HepG2 (cell line): Measurements from ENCODE around the gene CATSPERD. TPM values are rescaled to one million over a fixed set of nuclear protein-coding genes. Genes with fewer than 3 reads are reported as not detected.

Experiments used
- ATAC-seq: fragments of 200-7000 bp; cut with Tn5 transposase; 3 replicates; pipeline ENCODE4 v1.9.1; 2020; ENCODE audit warnings: mild to moderate bottlenecking, moderate library complexity
- BruUV-seq: library from RNA; stranded (reverse); fragments of 400-500 nt; replicated peaks from 2 replicates; lab custom pipeline; 2021; lab: Mats Ljungman, UMichigan
- CTCF ChIA-PET: fragments of 300-600 bp; formaldehyde crosslinking; extraction: SDS; loops from one replicate; lab custom pipeline; 2021; ENCODE audit warnings: low total read pairs, inconsistent platforms, low intra/inter-chr PET ratio; lab: Yijun Ruan, JAX
- POLR2A ChIA-PET: fragments of 350-600 bp; sonication (Branson Sonifier 250); formaldehyde crosslinking; loops from one replicate; lab custom pipeline; 2020; ENCODE audit warnings: antibody characterized with exemption, inconsistent platforms; lab: Yijun Ruan, JAX
- DNase-seq: peaks from one replicate; pipeline ENCODE4 v3.0.0-alpha.2; 2015; ENCODE audit warnings: low spot score
- FAIRE-seq: peaks from 3 replicates; lab custom pipeline; 2011; peaks lifted over from hg19 to GRCh38; lab: Jason Lieb, UNC
- H2AFZ ChIP-seq: one replicate; pipeline ENCODE4 v1.6.1; 2011; ENCODE audit warnings: low read length, inconsistent platforms
- H3K27ac ChIP-seq: fragments of 300-600 bp; 3 replicates; pipeline ENCODE4 v1.8.0; 2011; ENCODE audit warnings: mixed run types, mild to moderate bottlenecking, mixed read lengths, low read length, inconsistent platforms; ENCODE audit not compliant: insufficient read depth; ENCODE audit errors: extremely low read length
- H3K27me3 ChIP-seq, 2 experiments: fragments of 200-600 bp in 1 of 2; 2 replicates in 1 of 2; 3 replicates in 1 of 2; pipeline versions ENCODE4 v1.6.0 to v1.8.0; 2011; ENCODE audit warnings: low read length in 2 of 2, mild to moderate bottlenecking in 2 of 2, moderate library complexity in 2 of 2, inconsistent platforms in 1 of 2; ENCODE audit not compliant: insufficient read depth in 2 of 2, control insufficient read depth in 1 of 2
- H3K36me3 ChIP-seq, 2 experiments: fragments of 200-600 bp in 1 of 2; replicated peaks in 1 of 2; 2 replicates in 1 of 2; 3 replicates in 1 of 2; pipeline versions ENCODE4 v1.5.1 to v1.8.0; 2011; ENCODE audit warnings: low read length in 2 of 2, inconsistent platforms in 1 of 2; ENCODE audit not compliant: insufficient read depth in 2 of 2, control insufficient read depth in 1 of 2
- H3K4me1 ChIP-seq: 2 replicates; pipeline ENCODE4 v1.5.1; 2012; ENCODE audit warnings: low read length, inconsistent platforms; ENCODE audit not compliant: insufficient read depth
- H3K4me2 ChIP-seq: 2 replicates; pipeline ENCODE4 v1.6.0; 2011; ENCODE audit warnings: low read depth, low read length, inconsistent platforms
- H3K4me3 ChIP-seq, 3 experiments: fragments of 200-600 bp in 1 of 3; sonication (generic), shearing (Covaris generic) in 1 of 3; replicated peaks in 1 of 3; 2 replicates each; pipeline ENCODE4 v1.5.1; 2011 to 2016; ENCODE audit warnings: low read length in 3 of 3, inconsistent platforms in 2 of 3, low read depth in 2 of 3, mild to moderate bottlenecking in 2 of 3, control low read depth in 1 of 3, mixed read lengths in 1 of 3; ENCODE audit not compliant: insufficient read depth in 1 of 3
- H3K79me2 ChIP-seq: one replicate; pipeline ENCODE4 v1.6.1; 2011; ENCODE audit warnings: low read length, inconsistent platforms; ENCODE audit not compliant: insufficient read depth
- H3K9ac ChIP-seq: 2 replicates; pipeline ENCODE4 v1.6.0; 2011; ENCODE audit warnings: mild to moderate bottlenecking, low read depth, low read length, inconsistent platforms; ENCODE audit not compliant: insufficient read depth
- H3K9me3 ChIP-seq: 2 replicates; pipeline ENCODE4 v1.5.1; 2012; ENCODE audit warnings: mild to moderate bottlenecking, low read length
- H4K20me1 ChIP-seq: 2 replicates; pipeline ENCODE4 v1.6.0; 2011; ENCODE audit warnings: inconsistent platforms, mild to moderate bottlenecking, low read length, moderate library complexity; ENCODE audit not compliant: insufficient read depth
- ATF3 ChIP-seq: sonication (generic); formaldehyde crosslinking; IDR thresholded peaks from 2 replicates; pipeline ENCODE4 v1.4.0; 2020; ENCODE audit warnings: missing genetic modification reagents
- BHLHE40 ChIP-seq: IDR thresholded peaks from 2 replicates; pipeline ENCODE4 v1.6.1; 2011; ENCODE audit warnings: low read length, improper control_type of control experiment
- DDIT3 ChIP-seq: sonication (generic); formaldehyde crosslinking; IDR thresholded peaks from 2 replicates; pipeline ENCODE4 v1.4.0; 2020; ENCODE audit warnings: mild to moderate bottlenecking, missing genetic modification reagents
- GATAD1 ChIP-seq: IDR thresholded peaks from 2 replicates; pipeline ENCODE4 v1.6.1; 2016; ENCODE audit warnings: missing genetic modification reagents, missing compliant biosample characterization
- HDAC1 ChIP-seq: sonication (generic); formaldehyde crosslinking; IDR thresholded peaks from 2 replicates; pipeline ENCODE4 v1.5.1; 2020; ENCODE audit warnings: mild to moderate bottlenecking, missing genetic modification reagents
- HDAC6 ChIP-seq: fragments of 200-600 bp; sonication (generic); IDR thresholded peaks from 2 replicates; pipeline ENCODE4 v1.7.0; 2017; ENCODE audit warnings: mild to moderate bottlenecking, antibody characterized with exemption, low read length, low read depth
- HNRNPH1 ChIP-seq: fragments of 200-400 bp; formaldehyde crosslinking; optimal IDR thresholded peaks from 2 replicates; pipeline ENCODE3; 2017; ENCODE audit warnings: mild to moderate bottlenecking, low read depth, low read length
- KLF11 ChIP-seq: IDR thresholded peaks from 2 replicates; pipeline ENCODE4 v1.6.1; 2016; ENCODE audit warnings: missing compliant biosample characterization
- KMT2B ChIP-seq: IDR thresholded peaks from 2 replicates; pipeline ENCODE4 v1.6.1; 2016; ENCODE audit warnings: missing genetic modification reagents, missing compliant biosample characterization
- MTF1 ChIP-seq: sonication (generic); formaldehyde crosslinking; IDR thresholded peaks from 2 replicates; pipeline ENCODE4 v1.5.0; 2020; ENCODE audit warnings: missing genetic modification reagents
- MYC ChIP-seq: sonication (generic); formaldehyde crosslinking; IDR thresholded peaks from 2 replicates; pipeline ENCODE4 v1.9.0; 2021; ENCODE audit warnings: missing genetic modification reagents, borderline replicate concordance
- NR3C1 ChIP-seq: sonication (generic); formaldehyde crosslinking; IDR thresholded peaks from 2 replicates; pipeline ENCODE4 v1.4.0; 2020; ENCODE audit warnings: missing genetic modification reagents
- POGK ChIP-seq: sonication (generic); formaldehyde crosslinking; conservative IDR thresholded peaks from 2 replicates; pipeline ENCODE4 v1.8.0; 2022; ENCODE audit warnings: mild to moderate bottlenecking, moderate library complexity, missing genetic modification reagents
- POLR2A ChIP-seq, 2 experiments: IDR thresholded peaks; 2 replicates each; pipeline ENCODE4 v1.6.1; 2011; ENCODE audit warnings: low read depth in 2 of 2, low read length in 2 of 2, mild to moderate bottlenecking in 1 of 2, moderate library complexity in 1 of 2; ENCODE audit not compliant: insufficient read depth in 1 of 2
- PRPF4 ChIP-seq: fragments of 200-400 bp; formaldehyde crosslinking; IDR thresholded peaks from 2 replicates; pipeline ENCODE4 v1.6.1; 2016; ENCODE audit warnings: low read length, low read depth; ENCODE audit not compliant: poor library complexity, severe bottlenecking
- THAP7 ChIP-seq: sonication (generic); formaldehyde crosslinking; IDR thresholded peaks from 2 replicates; pipeline ENCODE4 v1.8.1; 2023; ENCODE audit warnings: mild to moderate bottlenecking, missing genetic modification reagents
- THRA ChIP-seq: sonication (generic); formaldehyde crosslinking; IDR thresholded peaks from 2 replicates; pipeline ENCODE4 v1.4.0; 2020; ENCODE audit warnings: missing genetic modification reagents, borderline replicate concordance
- YEATS2 ChIP-seq: sonication (generic); formaldehyde crosslinking; IDR thresholded peaks from 2 replicates; pipeline ENCODE4 v1.4.0; 2020; ENCODE audit warnings: missing genetic modification reagents, borderline replicate concordance
- ZKSCAN5 ChIP-seq: sonication (generic); formaldehyde crosslinking; IDR thresholded peaks from 2 replicates; pipeline ENCODE4 v1.5.1; 2020; ENCODE audit warnings: mild to moderate bottlenecking, missing genetic modification reagents
- ZNF224 ChIP-seq: sonication (generic); formaldehyde crosslinking; IDR thresholded peaks from 2 replicates; pipeline ENCODE4 v1.5.0; 2020; ENCODE audit warnings: mild to moderate bottlenecking, missing genetic modification reagents
- ZNF441 ChIP-seq: sonication (generic); formaldehyde crosslinking; IDR thresholded peaks from 2 replicates; pipeline ENCODE4 v1.7.0; 2021; ENCODE audit warnings: missing genetic modification reagents, borderline replicate concordance
- WGBS: methylation state at CpG from one replicate; pipeline ENCODE4 v1.1.6; 2017; ENCODE audit warnings: low lambda C conversion rate; 5-methylcytosine and 5-hydroxymethylcytosine counted together
- in situ Hi-C: cut with HindIII; loops from 2 replicates; pipeline ENCODE4 v1.10.0; 2017; ENCODE audit warnings: low pct_unique_long_range_greater_than_20kb; ENCODE audit not compliant: extremely low pct_ligation_motif_present
- intact Hi-C: fragments of 100-400 bp; cut with micrococcal nuclease; formaldehyde crosslinking; loops from one replicate; pipeline ENCODE4 v1.10.0; 2022; ENCODE audit not compliant: unreplicated experiment
- polyA plus RNA-seq, 8 experiments: library from polyadenylated mRNA; depleted of rRNA in 3 of 8; stranded (reverse) in 7 of 8; unstranded in 1 of 8; fragments of >200 nt; fragmentation: Illumina TruSeq in 4 of 8; extraction: Trizol in 4 of 8; gene quantifications; 2 replicates each; pipeline versions ENCODE4 v1.2.1 to v1.2.3, GENCODE V29; 2011 to 2016; ENCODE audit warnings: low read depth in 4 of 8, missing spikeins in 1 of 8, mixed read lengths in 1 of 8; ENCODE audit not compliant: insufficient read depth in 1 of 8
- total RNA-seq, 5 experiments: library from RNA; depleted of rRNA; stranded (reverse); fragments of >200 nt; fragmentation: Illumina TruSeq; extraction: Trizol; gene quantifications; 2 replicates each; pipeline ENCODE4 v1.2.3, GENCODE V29; 2016; ENCODE audit warnings: low read depth in 1 of 5

Gene CATSPERD
- total and polyA plus RNA-seq, 2 of the 13 experiments (the other 11 are each of a cell fraction or from before 2014, with no cell fraction given) = 0.04 TPM; not detected in 1

- Histone ChIP-seq H3K27me3 (no peaks in the 10 kb centered on the region; a peak in 1 of 5 replicates), H3K4me2 (peak overlapping the region; percentile 79), H2AFZ (no peak overlapping the region), H3K36me3 (peaks cover 24 to 58% of the 10 kb centered on the region in 2 experiments), H4K20me1 (peaks cover 38% of the 10 kb centered on the region), H3K27ac (peak overlapping the region; percentile 16), H3K4me3 (peak overlapping the region; percentile 88 to 94 (median 89); a peak in 5 of 6 replicates), H3K79me2 (peaks cover 34% of the 10 kb centered on the region), H3K9me3 (no peaks in the 10 kb centered on the region), H3K4me1 (peaks cover 24% of the 10 kb centered on the region; the same call in 1 of the 2 replicates), H3K9ac (peak overlapping the region; percentile 94)
- BruUV-seq = no TSS peak
- POLR2A ChIA-PET = interaction anchor here (1.3 to 3.7 kb wide), 4 partner anchors 14 to 27 kb away, joined by 3 to 95 read pairs (median 6); partner anchors contain the start of genes CATSPERD and LONP1
- intact Hi-C loops (no loop called here), in situ Hi-C loops (no loop called here)
- CTCF ChIA-PET = no interaction called here
- ATAC-seq (no peak), DNase-seq (no peak), FAIRE-seq (no peak)
- WGBS = 94% methylated on average over 10 of the region's 42 CpGs
- TF ChIP-seq MYC (CRISPR knock-in tag) = no peak
- TF ChIP-seq ZNF441 (CRISPR knock-in tag) = no peak
- TF ChIP-seq POGK (CRISPR knock-in tag) = no peak
- no peak for TF ChIP-seq ATF3 (CRISPR knock-in tag)
- TF ChIP-seq NR3C1 (CRISPR knock-in tag) = no peak
- peak; percentile 43 to 58; a peak in 3 of 4 replicates for TF ChIP-seq POLR2A (IDR thresholded peaks at IDR 0.05; ENCODE audit: insufficient read depth in 1 of 2, low read depth in 2 of 2, low read length in 2 of 2)
- TF ChIP-seq BHLHE40 = no peak
- TF ChIP-seq THRA = no peak
- TF ChIP-seq HDAC1 = no peak
- TF ChIP-seq YEATS2 (CRISPR knock-in tag) = no peak
- TF ChIP-seq GATAD1 = no peak
- TF ChIP-seq HDAC6 = no peak
- TF ChIP-seq ZKSCAN5 (CRISPR knock-in tag) = no peak
- no peak for TF ChIP-seq KLF11 (CRISPR knock-in tag)
- no peak for TF ChIP-seq KMT2B
- no peak for TF ChIP-seq PRPF4
- no peak for TF ChIP-seq MTF1 (CRISPR knock-in tag)
- no peak for TF ChIP-seq ZNF224 (CRISPR knock-in tag)
- TF ChIP-seq THAP7 (CRISPR knock-in tag) = no peak
- no peak for TF ChIP-seq HNRNPH1
- TF ChIP-seq DDIT3 (CRISPR knock-in tag) = no peak
These were observed 28.4 kb upstream of the CATSPERD start for GRCh38 chr19:5691822-5692722.
